Aorta (tissue), 5 donors: ENCODE data around the gene PPP6R3. TPM values are rescaled to one million over a fixed set of nuclear protein-coding genes. Genes with fewer than 3 reads are reported as not detected.

Experiments
- ATAC-seq: fragments of 200-7000 bp; cut with Tn5 transposase; one replicate; pipeline ENCODE4 v1.9.1; 2022; ENCODE audit warnings: moderate library complexity; ENCODE audit not compliant: low FRiP score
- DNase-seq, 2 donors: peaks; one replicate each; pipeline ENCODE4 v3.0.0-alpha.2; 2020
- H3K27ac ChIP-seq, 2 donors: one replicate each; pipeline ENCODE4 v1.5.1; 2013; ENCODE audit warnings: low read length in 2 of 2, mild to moderate bottlenecking in 2 of 2, moderate library complexity in 2 of 2, control low read depth in 1 of 2, inconsistent platforms in 1 of 2, low read depth in 1 of 2
- H3K27me3 ChIP-seq, 2 donors: one replicate each; pipeline ENCODE4 v1.6.1; 2013; ENCODE audit warnings: control low read depth in 1 of 2, low read length in 1 of 2, mild to moderate bottlenecking in 1 of 2, moderate library complexity in 1 of 2; ENCODE audit not compliant: insufficient read depth in 2 of 2, control insufficient read depth in 1 of 2
- H3K36me3 ChIP-seq, 2 donors: one replicate each; pipeline ENCODE4 v1.6.1; 2013; ENCODE audit warnings: control low read depth in 1 of 2, low read length in 1 of 2, mild to moderate bottlenecking in 1 of 2; ENCODE audit not compliant: insufficient read depth in 2 of 2, control insufficient read depth in 1 of 2
- H3K4me1 ChIP-seq, 2 donors: one replicate each; pipeline ENCODE4 v1.6.1; 2013; ENCODE audit warnings: low read length in 2 of 2, control low read depth in 1 of 2, mild to moderate bottlenecking in 1 of 2, moderate library complexity in 1 of 2; ENCODE audit not compliant: insufficient read depth in 2 of 2, control insufficient read depth in 1 of 2
- H3K4me3 ChIP-seq, 2 donors: one replicate each; pipeline ENCODE4 v1.5.1; 2013; ENCODE audit warnings: low read length in 2 of 2, control low read depth in 1 of 2, mild to moderate bottlenecking in 1 of 2
- H3K9me3 ChIP-seq: one replicate; pipeline ENCODE4 v1.6.1; 2013; ENCODE audit warnings: mild to moderate bottlenecking, low read length; ENCODE audit not compliant: control insufficient read depth
- WGBS, 2 donors: extraction: QIAGEN DNeasy Blood & Tissue Kit; methylation state at CpG; one replicate each; pipeline ENCODE4 v1.1.7; 2013; 5-methylcytosine and 5-hydroxymethylcytosine counted together
- intact Hi-C, 2 donors: fragments of 100-400 bp; cut with DNase I; formaldehyde crosslinking; loops; one replicate each; pipeline versions ENCODE4 v1.14.2 to v1.15.0; 2022
- polyA plus RNA-seq, 2 donors: library from polyadenylated mRNA; stranded (reverse); fragments of 200-250 nt; gene quantifications; one replicate each; pipeline ENCODE4 v1.2.3, GENCODE V29; 2013
- total RNA-seq, 2 donors: library from RNA; stranded (reverse); fragmentation: NEBNext Ultra II Directional; extraction: Animal tissue kit (Norgen Biotek cat#: 25700); gene quantifications; one replicate each; pipeline ENCODE4 v1.2.1, GENCODE V29; 2021
- donor health status: healthy with polysubstance abuse.
- donor health status: Bipolar disorder and iron deficiency.
- donor health status: DM: no; HTN: no; CAD: no.
- donor health status: DM: no; HTN: no; CAD: no.
- donor health status: DM: yes; HTN: yes; CAD: no.

Gene PPP6R3
- total and polyA plus RNA-seq, 4 donors, result 18.8 to 109 (median 65.4) TPM

DNA sequence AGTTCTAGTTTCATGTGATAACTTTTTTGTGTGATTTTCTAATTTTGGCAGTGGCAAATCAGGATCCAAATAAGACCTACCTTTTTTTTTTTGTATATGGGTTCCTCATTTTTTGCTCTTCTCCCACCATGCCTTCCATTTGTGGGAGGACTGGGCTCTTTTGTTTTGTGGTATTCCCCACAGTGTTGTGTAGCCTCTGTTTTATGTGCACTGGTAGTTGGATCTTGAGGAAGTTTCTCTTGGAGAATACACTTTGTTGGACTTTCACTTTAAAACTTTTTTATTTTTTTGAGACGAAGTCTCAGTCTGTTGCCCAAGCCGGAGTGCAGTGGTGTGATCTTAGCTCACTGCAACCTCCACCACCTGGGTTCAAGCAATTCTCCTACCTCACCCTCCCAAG, 39.7 kb downstream of the PPP6R3 start:
- WGBS, 2 donors, result 5 to 11% methylated on average over 2 of the region's 2 CpGs
- no peaks in the 10 kb centered on the region for H3K36me3 ChIP-seq
- peaks cover 4% of the 10 kb centered on the region in 2 donors for H3K4me1 ChIP-seq
- H3K9me3 ChIP-seq, result no peaks in the 10 kb centered on the region
- no peak overlapping the region for H3K4me3 ChIP-seq
- no peak for DNase-seq
- H3K27ac ChIP-seq, result no peak overlapping the region
- H3K27me3 ChIP-seq, result no peaks in the 10 kb centered on the region
- intact Hi-C loops, result loop anchor here in 1 of 2 donors (5.0 kb wide), 1 partner anchor 38 kb away; the partner anchor contains the start of gene PPP6R3
- no peak for ATAC-seq

DNA sequence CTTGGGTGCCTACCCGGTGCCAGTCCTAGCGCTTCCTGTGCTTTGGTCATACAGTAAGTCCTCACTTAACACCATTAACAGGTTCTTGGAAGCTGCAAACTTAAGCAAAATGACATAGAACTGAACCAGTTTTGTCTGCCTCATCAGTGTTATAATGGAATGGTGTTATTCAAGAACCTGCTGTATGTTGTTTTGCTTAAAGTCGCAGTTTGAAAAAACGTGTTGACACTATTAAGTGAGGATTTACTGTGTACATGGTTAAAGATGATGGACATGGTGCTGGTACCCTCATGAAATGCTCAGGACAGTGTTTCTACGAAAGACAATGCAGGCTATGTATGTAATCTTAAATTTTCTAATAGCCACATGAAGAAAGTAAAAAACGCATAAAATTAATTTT, 41.3 kb downstream of the PPP6R3 start:
- Histone ChIP-seq H3K27me3 (no peaks in the 10 kb centered on the region), H3K4me3 (no peak overlapping the region), H3K9me3 (no peaks in the 10 kb centered on the region), H3K27ac (no peak overlapping the region), H3K36me3 (no peaks in the 10 kb centered on the region), H3K4me1 (peaks cover 4 to 13% of the 10 kb centered on the region in 2 donors)
- no peak for ATAC-seq
- no peak for DNase-seq
- intact Hi-C loops, result loop anchor here in 1 of 2 donors (5.0 kb wide), 1 partner anchor 40 kb away; the partner anchor contains the start of gene PPP6R3
- WGBS, 2 donors, result 90 to 91% methylated on average over 6 of the region's 6 CpGs

DNA sequence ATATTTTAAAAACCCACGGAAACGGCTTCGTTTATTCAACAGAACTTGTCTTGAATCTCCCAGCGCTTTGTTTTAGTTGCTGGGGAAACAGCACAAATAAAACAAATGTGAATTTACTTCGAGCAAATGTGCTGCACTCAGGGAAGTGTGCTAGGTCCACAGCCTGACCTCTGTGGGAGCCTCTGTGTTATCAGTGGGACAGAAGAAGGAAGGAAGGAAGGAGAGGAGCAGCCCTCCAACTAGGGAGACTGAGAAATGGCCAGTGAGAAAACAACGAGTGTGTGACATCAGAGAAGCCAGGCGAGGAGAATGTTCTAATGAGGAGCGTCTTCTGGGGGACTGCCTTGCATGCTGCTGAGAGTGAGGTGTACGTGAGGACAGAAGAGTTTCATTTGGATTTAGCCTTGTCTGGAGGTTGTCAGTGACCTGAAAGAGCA, 42.7 kb downstream of the PPP6R3 start:
- no peak for DNase-seq
- Histone ChIP-seq H3K4me1 (peaks cover 6 to 17% of the 10 kb centered on the region in 2 donors), H3K9me3 (no peaks in the 10 kb centered on the region), H3K4me3 (no peak overlapping the region), H3K27ac (no peak overlapping the region), H3K36me3 (no peaks in the 10 kb centered on the region), H3K27me3 (no peaks in the 10 kb centered on the region)
- 17 to 19% methylated on average over 9 of the region's 9 CpGs for WGBS, 2 donors
- ATAC-seq, result peak; percentile 41
- intact Hi-C loops, result loop anchor here in 1 of 2 donors (5.0 kb wide), 1 partner anchor 41 kb away; the partner anchor contains the start of gene PPP6R3

DNA sequence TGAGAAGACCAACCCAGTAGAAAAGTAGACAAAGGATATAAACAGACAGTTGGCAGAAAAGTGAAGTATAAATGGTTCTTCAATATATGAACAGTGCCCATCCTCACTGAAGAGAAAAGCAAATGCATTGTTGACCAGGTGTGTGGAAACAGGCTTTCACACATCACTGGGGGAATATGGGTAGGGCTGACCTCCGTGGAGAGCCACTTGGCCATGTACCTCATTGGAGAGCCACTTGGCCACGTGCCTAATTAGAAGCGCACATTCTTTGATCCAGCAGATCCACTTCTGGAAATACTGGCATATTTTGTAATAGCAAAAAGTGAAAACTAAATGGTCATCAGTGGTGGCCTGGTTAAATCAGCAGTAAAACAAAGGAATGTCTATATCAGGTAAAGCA, 43.2 kb downstream of the PPP6R3 start:
- Histone ChIP-seq H3K36me3 (no peaks in the 10 kb centered on the region), H3K4me3 (no peak overlapping the region), H3K27ac (no peak overlapping the region), H3K9me3 (no peaks in the 10 kb centered on the region), H3K27me3 (no peaks in the 10 kb centered on the region), H3K4me1 (peaks cover 6 to 20% of the 10 kb centered on the region in 2 donors)
- ATAC-seq (no peak), DNase-seq (no peak)
- intact Hi-C loops, result loop anchor here in 1 of 2 donors (5.0 kb wide), 1 partner anchor 41 kb away; the partner anchor contains the start of gene PPP6R3
- WGBS, 2 donors, result 62 to 70% methylated on average over 3 of the region's 3 CpGs

- ATAC-seq (no peak), DNase-seq (no peak)
- Histone ChIP-seq H3K4me3 (no peak overlapping the region), H3K9me3 (no peaks in the 10 kb centered on the region), H3K27ac (no peak overlapping the region), H3K36me3 (no peaks in the 10 kb centered on the region), H3K4me1 (peaks cover 6 to 18% of the 10 kb centered on the region in 2 donors), H3K27me3 (no peaks in the 10 kb centered on the region)
- intact Hi-C loops, result loop anchor here in 1 of 2 donors (5.0 kb wide), 1 partner anchor 42 kb away; the partner anchor contains the start of gene PPP6R3
- 43 to 44% methylated on average over 6 of the region's 6 CpGs for WGBS, 2 donors
Observed at GRCh38 chr11:68504432-68505066, 44.0 kb downstream of the PPP6R3 start.

DNA sequence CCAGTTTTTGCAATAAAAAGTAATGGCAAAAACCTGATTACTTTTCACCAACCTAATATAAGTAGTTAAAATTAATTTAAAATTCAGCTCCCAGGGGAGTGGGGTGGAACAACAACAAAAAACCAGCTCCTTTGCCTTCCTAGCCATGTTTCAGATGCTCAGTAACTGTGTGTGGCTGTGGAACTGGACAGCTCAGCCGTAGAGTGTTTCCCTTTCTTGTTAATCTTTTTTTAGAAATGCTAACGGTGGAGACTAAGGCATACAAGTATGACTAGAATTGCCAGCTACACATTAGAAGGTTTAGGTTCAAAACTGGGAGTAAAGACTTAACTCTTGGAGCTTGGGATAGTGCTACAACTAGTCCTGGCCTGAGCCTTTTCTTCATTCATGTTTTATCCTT, 45.0 kb downstream of the PPP6R3 start:
- 0 to 4% methylated on average over 2 of the region's 2 CpGs for WGBS, 2 donors
- Histone ChIP-seq H3K27me3 (no peaks in the 10 kb centered on the region), H3K36me3 (no peaks in the 10 kb centered on the region), H3K27ac (no peak overlapping the region), H3K4me3 (no peak overlapping the region), H3K9me3 (no peaks in the 10 kb centered on the region), H3K4me1 (peaks cover 6 to 18% of the 10 kb centered on the region in 2 donors)
- ATAC-seq (no peak), DNase-seq (no peak)
- intact Hi-C loops, result no loop called here

DNA sequence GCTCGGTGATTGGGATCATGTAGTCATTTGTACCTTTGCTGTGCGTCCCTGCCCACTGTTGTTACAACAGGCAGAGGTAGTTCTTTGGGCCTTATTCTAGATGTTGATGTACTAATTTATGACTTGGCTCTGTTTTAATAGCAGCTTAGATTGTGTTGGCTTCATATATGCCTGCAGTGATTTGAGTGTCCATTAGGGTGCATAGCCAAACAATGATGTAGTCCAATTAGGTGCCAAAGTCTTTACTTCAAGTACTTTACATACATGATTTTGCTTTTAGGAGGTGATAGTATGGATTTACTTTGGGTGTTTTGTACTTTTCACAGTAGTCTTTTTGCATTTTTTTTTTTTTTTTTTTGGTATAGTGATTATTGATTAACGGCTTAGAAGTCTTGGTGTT, 46.4 kb downstream of the PPP6R3 start:
- Histone ChIP-seq H3K4me1 (peaks cover 6 to 18% of the 10 kb centered on the region in 2 donors), H3K9me3 (no peaks in the 10 kb centered on the region), H3K27me3 (no peaks in the 10 kb centered on the region), H3K4me3 (no peak overlapping the region), H3K36me3 (no peaks in the 10 kb centered on the region), H3K27ac (no peak overlapping the region)
- intact Hi-C loops, result no loop called here
- 48% methylated on average over 3 of the region's 3 CpGs for WGBS, 2 donors
- DNase-seq, result no peak
- no peak for ATAC-seq

DNA sequence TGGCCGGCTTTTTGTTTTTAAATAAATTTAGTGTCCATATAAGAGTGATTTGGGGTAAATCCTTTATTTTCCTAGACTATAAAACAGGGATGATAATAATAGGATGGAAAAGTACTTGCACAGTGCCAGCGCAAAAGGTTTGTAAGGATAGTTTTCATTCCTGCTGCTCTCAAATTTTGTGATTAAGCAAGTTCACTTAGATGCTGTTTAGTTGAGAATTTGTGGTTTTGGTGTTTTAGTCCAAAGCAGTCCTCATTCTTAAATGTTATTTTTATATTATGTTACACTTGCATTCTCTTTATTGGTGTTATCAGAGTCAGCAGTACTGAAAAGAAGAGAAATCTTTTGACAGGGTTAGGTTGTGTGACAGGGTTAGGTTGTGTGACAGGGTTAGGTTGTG, 47.9 kb downstream of the PPP6R3 start:
- Histone ChIP-seq H3K4me3 (no peak overlapping the region), H3K27ac (no peak overlapping the region), H3K9me3 (no peaks in the 10 kb centered on the region), H3K27me3 (no peaks in the 10 kb centered on the region), H3K4me1 (peaks cover 6 to 18% of the 10 kb centered on the region in 2 donors), H3K36me3 (no peaks in the 10 kb centered on the region)
- intact Hi-C loops, result no loop called here
- DNase-seq, result no peak
- 45 to 89% methylated on average over 2 of the region's 2 CpGs for WGBS, 2 donors
- no peak for ATAC-seq

- no peak overlapping the region for H3K27ac ChIP-seq
- intact Hi-C loops, result no loop called here
- no peak for ATAC-seq
Observed at GRCh38 chr11:68509066-68509465, 48.5 kb downstream of the PPP6R3 start.

More at GRCh38 chr11:68509066-68509465, 48.5 kb downstream of the PPP6R3 start:
- no peak for DNase-seq
- Histone ChIP-seq H3K4me3 (no peak overlapping the region), H3K9me3 (no peaks in the 10 kb centered on the region), H3K4me1 (peaks cover 6 to 18% of the 10 kb centered on the region in 2 donors), H3K36me3 (no peaks in the 10 kb centered on the region), H3K27me3 (no peaks in the 10 kb centered on the region)
- 21 to 25% methylated on average over 4 of the region's 4 CpGs for WGBS, 2 donors
